Measurements from ENCODE around the gene TAF5L. TPM values are rescaled to one million over a fixed set of nuclear protein-coding genes. Genes with fewer than 3 reads are reported as not detected.

Gene TAF5L
- total RNA-seq, 1 donor from 2014 or later = 25.3 TPM

- Mint-ChIP-seq H3K9me3 (ENCODE audit: unreplicated experiment) (no peaks in the 10 kb centered on the region), H3K27me3 (ENCODE audit: unreplicated experiment) (no peaks in the 10 kb centered on the region), H3K27ac (ENCODE audit: unreplicated experiment) (no peak overlapping the region), H3K4me3 (ENCODE audit: unreplicated experiment) (no peak overlapping the region), H3K4me1 (ENCODE audit: unreplicated experiment) (peaks cover 6% of the 10 kb centered on the region), H3K36me3 (ENCODE audit: low read depth, unreplicated experiment) (peaks cover 3% of the 10 kb centered on the region)
- DNase-seq (ENCODE audit: low spot score) = no peak
- TF ChIP-seq CTCF (IDR thresholded peaks at IDR 0.05; ENCODE audit: unreplicated experiment) = no peak
These were observed 74.9 kb downstream of the TAF5L start for GRCh38 chr1:229550812-229551567.

GRCh38 chr1:229547542-229547941 is 78.4 kb downstream of the TAF5L start:
- no peaks in the 10 kb centered on the region for H3K4me1 Mint-ChIP-seq (ENCODE audit: unreplicated experiment)
- no peak for DNase-seq (ENCODE audit: low spot score)
- H3K4me3 Mint-ChIP-seq (ENCODE audit: unreplicated experiment) = no peak overlapping the region
- no peak overlapping the region for H3K27ac Mint-ChIP-seq (ENCODE audit: unreplicated experiment)
- H3K9me3 Mint-ChIP-seq (ENCODE audit: unreplicated experiment) = no peaks in the 10 kb centered on the region
- H3K36me3 Mint-ChIP-seq (ENCODE audit: low read depth, unreplicated experiment) = peaks cover 8% of the 10 kb centered on the region
- no peak for TF ChIP-seq CTCF (IDR thresholded peaks at IDR 0.05; ENCODE audit: unreplicated experiment)
- H3K27me3 Mint-ChIP-seq (ENCODE audit: unreplicated experiment) = no peaks in the 10 kb centered on the region

GRCh38 chr1:229544587-229544986 is 81.3 kb downstream of the TAF5L start:
- H3K27ac Mint-ChIP-seq (ENCODE audit: unreplicated experiment) = no peak overlapping the region
- DNase-seq (ENCODE audit: low spot score) = no peak
- H3K4me1 Mint-ChIP-seq (ENCODE audit: unreplicated experiment) = no peaks in the 10 kb centered on the region
- TF ChIP-seq CTCF (IDR thresholded peaks at IDR 0.05; ENCODE audit: unreplicated experiment) = no peak
- no peaks in the 10 kb centered on the region for H3K9me3 Mint-ChIP-seq (ENCODE audit: unreplicated experiment)
- H3K4me3 Mint-ChIP-seq (ENCODE audit: unreplicated experiment) = no peak overlapping the region
- peaks cover 16% of the 10 kb centered on the region for H3K36me3 Mint-ChIP-seq (ENCODE audit: low read depth, unreplicated experiment)
- H3K27me3 Mint-ChIP-seq (ENCODE audit: unreplicated experiment) = no peaks in the 10 kb centered on the region

Other genes with a start within 250 kb of the TAF5L start
- gene ACTA1, start 192.0 kb downstream of the TAF5L start, total RNA-seq (ENCODE audit: unreplicated experiment) = 1.5 TPM
- 53.5 TPM for gene NUP133, start 117.8 kb downstream of the TAF5L start, total RNA-seq (ENCODE audit: unreplicated experiment)
- gene ABCB10, start 67.4 kb downstream of the TAF5L start, total RNA-seq (ENCODE audit: unreplicated experiment) = 18.3 TPM
- gene URB2, start 125 bp upstream of the TAF5L start, total RNA-seq (ENCODE audit: unreplicated experiment) = 10.6 TPM